ENCODE data around the gene THTPA. TPM values are rescaled to one million over a fixed set of nuclear protein-coding genes. Genes with fewer than 3 reads are reported as not detected.

Gene THTPA
- total and polyA plus RNA-seq, 2 of the 13 experiments (the other 11 are each of a cell fraction or from before 2014, with no cell fraction given), result 7.4 to 8.7 TPM

DNA sequence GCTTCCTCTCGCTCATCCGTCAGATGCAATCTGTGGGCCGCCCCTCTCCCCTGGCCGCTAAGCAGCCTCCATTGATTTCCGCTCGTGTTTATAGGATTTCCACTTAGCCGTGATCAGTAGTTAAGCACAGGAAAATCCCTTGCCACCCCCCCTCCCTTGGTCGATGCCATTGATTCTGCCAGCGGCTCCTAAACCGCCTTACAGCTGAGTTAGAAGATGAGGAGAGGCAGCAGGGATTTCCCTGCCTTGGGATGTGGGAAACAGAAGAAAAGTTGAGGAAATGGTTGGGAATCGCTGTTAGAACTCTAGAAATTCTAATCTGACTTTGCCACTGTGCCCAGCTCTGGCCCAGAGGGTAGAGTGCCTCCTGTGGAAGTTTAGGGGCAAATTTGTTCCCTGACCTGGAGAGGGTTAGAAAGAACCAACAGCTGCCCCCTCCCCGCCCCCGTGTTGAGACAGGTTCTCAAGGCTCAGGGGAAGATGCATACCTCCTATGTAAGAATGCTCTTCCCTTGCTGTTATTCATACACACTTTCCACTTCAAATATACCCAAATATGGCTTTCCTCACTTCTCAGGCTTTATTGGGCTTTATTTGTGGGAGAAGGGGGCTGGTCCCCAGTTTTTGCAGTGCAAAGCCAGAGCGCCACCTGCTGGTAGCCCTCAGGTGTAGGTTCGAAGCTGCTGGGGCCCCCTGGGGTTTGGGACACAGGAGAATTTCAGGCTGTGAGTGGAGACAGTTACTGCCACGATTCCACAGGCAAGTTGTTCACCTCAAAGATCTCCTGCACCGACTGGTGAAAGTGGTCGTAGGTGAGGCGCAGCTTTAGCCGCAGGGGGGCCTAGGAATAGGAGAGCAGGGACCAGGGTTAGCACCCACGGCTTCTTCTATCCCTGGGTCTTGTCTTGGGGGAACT, 3.2 kb downstream of the THTPA start (continued):
- TF ChIP-seq, protein P1, sequence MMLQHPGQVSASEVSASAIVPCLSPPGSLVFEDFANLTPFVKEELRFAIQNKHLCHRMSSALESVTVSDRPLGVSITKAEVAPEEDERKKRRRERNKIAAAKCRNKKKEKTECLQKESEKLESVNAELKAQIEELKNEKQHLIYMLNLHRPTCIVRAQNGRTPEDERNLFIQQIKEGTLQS (CRISPR knock-in tag; IDR thresholded peaks at IDR 0.05), result no peak
- TF ChIP-seq IKZF5 (CRISPR knock-in tag; IDR thresholded peaks at IDR 0.05) (peak; percentile 60; the same call in 1 of the 2 replicates), MED13 (CRISPR knock-in tag; IDR thresholded peaks at IDR 0.05) (no peak), RXRA (CRISPR knock-in tag; IDR thresholded peaks at IDR 0.05) (peak; percentile 32; the same call in 1 of the 2 replicates), RARG (CRISPR knock-in tag; IDR thresholded peaks at IDR 0.05; ENCODE audit: low read depth) (no peak), ZNF670 (CRISPR knock-in tag; IDR thresholded peaks at IDR 0.05; ENCODE audit: borderline replicate concordance) (no peak), ZNF317 (CRISPR knock-in tag; IDR thresholded peaks at IDR 0.05) (0 out of 2 replicates have a peak, but pooled peaks have one; percentile 23), CREB1 (IDR thresholded peaks at IDR 0.05) (no peak), CREB1 (CRISPR knock-in tag; IDR thresholded peaks at IDR 0.05) (no peak), ZNF335 (CRISPR knock-in tag; IDR thresholded peaks at IDR 0.05) (no peak), HDAC6 (IDR thresholded peaks at IDR 0.05; ENCODE audit: low read depth, low read length) (no peak), SMC3 (IDR thresholded peaks at IDR 0.05; ENCODE audit: low read length) (peak; percentile 79), DR1 (CRISPR knock-in tag; IDR thresholded peaks at IDR 0.05) (no peak; the same call in 1 of the 2 replicates), SYNCRIP (IDR thresholded peaks at IDR 0.05; ENCODE audit: insufficient read depth, low read depth, low read length) (no peak), GABPA (IDR thresholded peaks at IDR 0.05; ENCODE audit: low read depth, low read length) (no peak), GABPA (CRISPR knock-in tag; IDR thresholded peaks at IDR 0.05; ENCODE audit: low read depth) (no peak)
- TF ChIP-seq, protein P2, sequence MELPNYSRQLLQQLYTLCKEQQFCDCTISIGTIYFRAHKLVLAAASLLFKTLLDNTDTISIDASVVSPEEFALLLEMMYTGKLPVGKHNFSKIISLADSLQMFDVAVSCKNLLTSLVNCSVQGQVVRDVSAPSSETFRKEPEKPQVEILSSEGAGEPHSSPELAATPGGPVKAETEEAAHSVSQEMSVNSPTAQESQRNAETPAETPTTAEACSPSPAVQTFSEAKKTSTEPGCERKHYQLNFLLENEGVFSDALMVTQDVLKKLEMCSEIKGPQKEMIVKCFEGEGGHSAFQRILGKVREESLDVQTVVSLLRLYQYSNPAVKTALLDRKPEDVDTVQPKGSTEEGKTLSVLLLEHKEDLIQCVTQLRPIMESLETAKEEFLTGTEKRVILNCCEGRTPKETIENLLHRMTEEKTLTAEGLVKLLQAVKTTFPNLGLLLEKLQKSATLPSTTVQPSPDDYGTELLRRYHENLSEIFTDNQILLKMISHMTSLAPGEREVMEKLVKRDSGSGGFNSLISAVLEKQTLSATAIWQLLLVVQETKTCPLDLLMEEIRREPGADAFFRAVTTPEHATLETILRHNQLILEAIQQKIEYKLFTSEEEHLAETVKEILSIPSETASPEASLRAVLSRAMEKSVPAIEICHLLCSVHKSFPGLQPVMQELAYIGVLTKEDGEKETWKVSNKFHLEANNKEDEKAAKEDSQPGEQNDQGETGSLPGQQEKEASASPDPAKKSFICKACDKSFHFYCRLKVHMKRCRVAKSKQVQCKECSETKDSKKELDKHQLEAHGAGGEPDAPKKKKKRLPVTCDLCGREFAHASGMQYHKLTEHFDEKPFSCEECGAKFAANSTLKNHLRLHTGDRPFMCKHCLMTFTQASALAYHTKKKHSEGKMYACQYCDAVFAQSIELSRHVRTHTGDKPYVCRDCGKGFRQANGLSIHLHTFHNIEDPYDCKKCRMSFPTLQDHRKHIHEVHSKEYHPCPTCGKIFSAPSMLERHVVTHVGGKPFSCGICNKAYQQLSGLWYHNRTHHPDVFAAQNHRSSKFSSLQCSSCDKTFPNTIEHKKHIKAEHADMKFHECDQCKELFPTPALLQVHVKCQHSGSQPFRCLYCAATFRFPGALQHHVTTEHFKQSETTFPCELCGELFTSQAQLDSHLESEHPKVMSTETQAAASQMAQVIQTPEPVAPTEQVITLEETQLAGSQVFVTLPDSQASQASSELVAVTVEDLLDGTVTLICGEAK (IDR thresholded peaks at IDR 0.05), result no peak
- TF ChIP-seq, protein P2 (CRISPR knock-in tag; IDR thresholded peaks at IDR 0.05), result no peak
- TF ChIP-seq, protein P3, sequence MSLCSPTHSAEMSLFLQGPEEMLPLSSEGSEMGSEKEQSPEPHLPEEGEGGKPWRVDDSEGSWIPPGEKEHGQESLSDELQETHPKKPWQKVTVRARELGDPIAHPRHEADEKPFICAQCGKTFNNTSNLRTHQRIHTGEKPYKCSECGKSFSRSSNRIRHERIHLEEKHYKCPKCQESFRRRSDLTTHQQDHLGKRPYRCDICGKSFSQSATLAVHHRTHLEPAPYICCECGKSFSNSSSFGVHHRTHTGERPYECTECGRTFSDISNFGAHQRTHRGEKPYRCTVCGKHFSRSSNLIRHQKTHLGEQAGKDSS (CRISPR knock-in tag; IDR thresholded peaks at IDR 0.05; ENCODE audit: borderline replicate concordance, low read depth), result peak; percentile 26; the same call in 1 of the 2 replicates

Measured in HepG2 (cell line).